Germinal center (tissue), 1 donor: Measurements from ENCODE around the gene FASN.
"Not testable (repeated sequence)": the region's sequence is repeated elsewhere in the genome, so short reads cannot be mapped to it uniquely, and the experiment has no call there.

Source experiments
- DNase-seq: peaks from one replicate; pipeline ENCODE4 v3.0.0; 2012; ENCODE audit warnings: mixed read lengths, low spot score

FASN gene

GRCh38 chr17:82098169-82098938 is at the start of gene FASN:
FASN (minus strand) TSS chr17:82098236; CDS start chr17:82096445, 1,791 bp downstream.
- peak; percentile 100 for DNase-seq

GRCh38 chr17:82146663-82147654 is 48.9 kb upstream of the FASN start:
- DNase-seq: no peak

- no peak for DNase-seq
These were observed 47.6 kb upstream of the FASN start for GRCh38 chr17:82145550-82146155.

GRCh38 chr17:82143333-82143732 is 45.3 kb upstream of the FASN start:
- DNase-seq: no peak

GRCh38 chr17:82139961-82140360 is 41.9 kb upstream of the FASN start:
- DNase-seq: not testable (repeated sequence)

GRCh38 chr17:82138511-82138992 is 40.5 kb upstream of the FASN start:
- DNase-seq: no peak

- DNase-seq: no peak
These were observed 36.1 kb upstream of the FASN start for GRCh38 chr17:82134101-82134500.

- DNase-seq: not testable (repeated sequence)
These were observed 35.3 kb upstream of the FASN start for GRCh38 chr17:82133166-82133953.

- DNase-seq: no peak
These were observed 31.1 kb upstream of the FASN start for GRCh38 chr17:82129095-82129494.

- DNase-seq: no peak
These were observed 30.3 kb upstream of the FASN start for GRCh38 chr17:82128287-82128686.

- no peak for DNase-seq
These were observed 29.7 kb upstream of the FASN start for GRCh38 chr17:82127704-82128103.

- no peak for DNase-seq
These were observed 29.2 kb upstream of the FASN start for GRCh38 chr17:82127315-82127595.

- no peak for DNase-seq
These were observed 28.7 kb upstream of the FASN start for GRCh38 chr17:82126556-82127314.

- no peak for DNase-seq
These were observed 26.1 kb upstream of the FASN start for GRCh38 chr17:82124101-82124500.

- DNase-seq: no peak
These were observed 23.9 kb upstream of the FASN start for GRCh38 chr17:82121660-82122629.

- no peak for DNase-seq
These were observed 23.2 kb upstream of the FASN start for GRCh38 chr17:82121246-82121645.

GRCh38 chr17:82120148-82120547 is 22.1 kb upstream of the FASN start:
- DNase-seq: no peak

- no peak for DNase-seq
These were observed 20.9 kb upstream of the FASN start for GRCh38 chr17:82118815-82119380.

- no peak for DNase-seq
These were observed 20.3 kb upstream of the FASN start for GRCh38 chr17:82118168-82118814.
